A673 (cell line): Measurements from ENCODE around the gene ITPA.

Experiments
- EZH2 ChIP-seq: fragments of 200-600 bp; sonication (generic); IDR thresholded peaks from 2 replicates; pipeline ENCODE4 v1.6.1; 2017; ENCODE audit warnings: borderline replicate concordance, low read depth, mild to moderate bottlenecking, mixed read lengths, antibody characterized with exemption, low read length; ENCODE audit not compliant: poor library complexity, severe bottlenecking
- TF ChIP-seq, protein P1 (sequence below): fragments of 300-800, 200-600 bp; sonication (generic); conservative IDR thresholded peaks from 2 replicates; pipeline ENCODE4 v1.5.1; 2017; ENCODE audit warnings: low read depth, mild to moderate bottlenecking, antibody characterized with exemption, low read length, moderate library complexity, mixed read lengths

DNA sequence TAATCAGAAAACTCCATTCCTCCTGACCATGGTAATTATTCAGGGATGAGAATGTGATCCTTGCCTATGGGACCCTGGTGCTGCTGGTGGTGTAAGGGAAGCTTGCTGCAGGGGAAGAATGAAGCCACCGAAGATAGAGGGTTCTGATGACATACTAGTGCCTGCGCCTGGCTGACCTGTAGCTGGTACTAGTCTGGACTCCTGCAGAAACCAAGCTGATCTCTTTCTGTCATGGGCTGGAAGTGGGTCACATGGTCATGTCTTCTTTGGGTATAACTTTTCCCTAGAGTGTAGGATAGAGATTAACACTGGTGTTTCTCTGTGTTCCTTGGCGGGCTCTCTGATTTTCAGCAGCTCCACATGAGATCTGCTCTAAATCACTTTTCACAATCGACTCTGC, 38.3 kb downstream of the ITPA start:
- TF ChIP-seq, protein P1, sequence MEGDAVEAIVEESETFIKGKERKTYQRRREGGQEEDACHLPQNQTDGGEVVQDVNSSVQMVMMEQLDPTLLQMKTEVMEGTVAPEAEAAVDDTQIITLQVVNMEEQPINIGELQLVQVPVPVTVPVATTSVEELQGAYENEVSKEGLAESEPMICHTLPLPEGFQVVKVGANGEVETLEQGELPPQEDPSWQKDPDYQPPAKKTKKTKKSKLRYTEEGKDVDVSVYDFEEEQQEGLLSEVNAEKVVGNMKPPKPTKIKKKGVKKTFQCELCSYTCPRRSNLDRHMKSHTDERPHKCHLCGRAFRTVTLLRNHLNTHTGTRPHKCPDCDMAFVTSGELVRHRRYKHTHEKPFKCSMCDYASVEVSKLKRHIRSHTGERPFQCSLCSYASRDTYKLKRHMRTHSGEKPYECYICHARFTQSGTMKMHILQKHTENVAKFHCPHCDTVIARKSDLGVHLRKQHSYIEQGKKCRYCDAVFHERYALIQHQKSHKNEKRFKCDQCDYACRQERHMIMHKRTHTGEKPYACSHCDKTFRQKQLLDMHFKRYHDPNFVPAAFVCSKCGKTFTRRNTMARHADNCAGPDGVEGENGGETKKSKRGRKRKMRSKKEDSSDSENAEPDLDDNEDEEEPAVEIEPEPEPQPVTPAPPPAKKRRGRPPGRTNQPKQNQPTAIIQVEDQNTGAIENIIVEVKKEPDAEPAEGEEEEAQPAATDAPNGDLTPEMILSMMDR, result no peak
- no peak for TF ChIP-seq EZH2
